Activated CD4-positive, alpha-beta T cell treated with anti-CD3 and anti-CD28 coated beads, Interleukin-10, Interleukin-2, amounts not matched to agents 100 ng/mL and 50 ng/mL, durations not matched to agents 16 hours and 8 hours (primary cell): ENCODE results near the gene MED29.
A peak's percentile ranks its signal among the peaks of the same experiment; 100 is the strongest.

Experiments used
- DNase-seq: peaks from one replicate; pipeline ENCODE4 v3.0.0-alpha.2; 2020

Gene MED29

GRCh38 chr19:39433480-39434079 is 42.4 kb downstream of the MED29 start:
- DNase-seq = no peak

- DNase-seq = no peak
These were observed 43.2 kb downstream of the MED29 start for GRCh38 chr19:39434123-39435076.

GRCh38 chr19:39435499-39436349 is 44.5 kb downstream of the MED29 start, which contains the start of gene RPS16:
Gene RPS16 (minus strand): TSS chr19:39435949. CDS start chr19:39435895, 54 bp downstream.
- peak; percentile 99 for DNase-seq

GRCh38 chr19:39436350-39436716 is 45.2 kb downstream of the MED29 start:
- DNase-seq = no peak

- no peak for DNase-seq
These were observed 47.2 kb downstream of the MED29 start for GRCh38 chr19:39438270-39438934.

GRCh38 chr19:39444598-39445195 is 53.5 kb downstream of the MED29 start:
- DNase-seq = no peak

GRCh38 chr19:39445196-39446111 is 54.3 kb downstream of the MED29 start, which contains the start of gene SUPT5H:
Gene SUPT5H (plus strand): TSS chr19:39445582. CDS start chr19:39445891, 309 bp downstream.
- peak; percentile 99 for DNase-seq

- DNase-seq = no peak
These were observed 55.3 kb downstream of the MED29 start for GRCh38 chr19:39446365-39447084.

- peak; percentile 38 for DNase-seq
These were observed 57.1 kb downstream of the MED29 start for GRCh38 chr19:39448271-39448670.

- no peak for DNase-seq
These were observed 58.1 kb downstream of the MED29 start for GRCh38 chr19:39449116-39449797.
